ENCODE measurements around the gene S100A8.

Gene S100A8

GRCh38 chr1:153389401-153389800 is 1.5 kb downstream of the S100A8 start:
- no peak overlapping the region for H3K27ac Mint-ChIP-seq
- no peaks in the 10 kb centered on the region for H3K36me3 Mint-ChIP-seq (ENCODE audit: low read depth)
- H3K9me3 Mint-ChIP-seq: no peaks in the 10 kb centered on the region
- H3K27me3 Mint-ChIP-seq (ENCODE audit: low read depth): peaks cover 11% of the 10 kb centered on the region
- no peak overlapping the region for H3K4me3 Mint-ChIP-seq
- peaks cover 9% of the 10 kb centered on the region for H3K4me1 Mint-ChIP-seq (ENCODE audit: low read depth)

- Mint-ChIP-seq H3K9me3 (no peaks in the 10 kb centered on the region), H3K27me3 (ENCODE audit: low read depth) (peaks cover 15% of the 10 kb centered on the region), H3K27ac (no peak overlapping the region), H3K4me1 (ENCODE audit: low read depth) (peaks cover 9% of the 10 kb centered on the region), H3K4me3 (no peak overlapping the region), H3K36me3 (ENCODE audit: low read depth) (no peaks in the 10 kb centered on the region)
Measured at GRCh38 chr1:153387785-153388184, 3.1 kb downstream of the S100A8 start.

- Mint-ChIP-seq H3K4me1 (ENCODE audit: low read depth) (peaks cover 9% of the 10 kb centered on the region), H3K4me3 (no peak overlapping the region), H3K27me3 (ENCODE audit: low read depth) (peaks cover 23% of the 10 kb centered on the region), H3K27ac (no peak overlapping the region), H3K36me3 (ENCODE audit: low read depth) (no peaks in the 10 kb centered on the region), H3K9me3 (peaks cover 6% of the 10 kb centered on the region)
Measured at GRCh38 chr1:153387001-153387400, 3.9 kb downstream of the S100A8 start.

- Mint-ChIP-seq H3K36me3 (ENCODE audit: low read depth) (no peaks in the 10 kb centered on the region), H3K4me3 (no peak overlapping the region), H3K9me3 (peaks cover 11% of the 10 kb centered on the region), H3K27me3 (ENCODE audit: low read depth) (peaks cover 26% of the 10 kb centered on the region), H3K4me1 (ENCODE audit: low read depth) (peaks cover 9% of the 10 kb centered on the region), H3K27ac (peak overlapping the region; percentile 2)
Measured at GRCh38 chr1:153386500-153386901, 4.4 kb downstream of the S100A8 start.

GRCh38 chr1:153384958-153385580 is 5.8 kb downstream of the S100A8 start:
- H3K4me1 Mint-ChIP-seq (ENCODE audit: low read depth): peaks cover 9% of the 10 kb centered on the region
- H3K4me3 Mint-ChIP-seq: no peak overlapping the region
- H3K9me3 Mint-ChIP-seq: peaks cover 16% of the 10 kb centered on the region
- H3K27me3 Mint-ChIP-seq (ENCODE audit: low read depth): peaks cover 30% of the 10 kb centered on the region
- H3K27ac Mint-ChIP-seq: no peak overlapping the region
- H3K36me3 Mint-ChIP-seq (ENCODE audit: low read depth): no peaks in the 10 kb centered on the region

- H3K36me3 Mint-ChIP-seq (ENCODE audit: low read depth): no peaks in the 10 kb centered on the region
- no peak overlapping the region for H3K4me3 Mint-ChIP-seq
- peaks cover 16% of the 10 kb centered on the region for H3K9me3 Mint-ChIP-seq
- peaks cover 48% of the 10 kb centered on the region for H3K27me3 Mint-ChIP-seq (ENCODE audit: low read depth)
- no peak overlapping the region for H3K27ac Mint-ChIP-seq
- no peaks in the 10 kb centered on the region for H3K4me1 Mint-ChIP-seq (ENCODE audit: low read depth)
Measured at GRCh38 chr1:153380711-153381110, 10.2 kb downstream of the S100A8 start.

GRCh38 chr1:153379591-153379990 is 11.3 kb downstream of the S100A8 start:
- H3K27ac Mint-ChIP-seq: no peak overlapping the region
- no peak overlapping the region for H3K4me3 Mint-ChIP-seq
- H3K9me3 Mint-ChIP-seq: peaks cover 16% of the 10 kb centered on the region
- peaks cover 48% of the 10 kb centered on the region for H3K27me3 Mint-ChIP-seq (ENCODE audit: low read depth)
- no peaks in the 10 kb centered on the region for H3K36me3 Mint-ChIP-seq (ENCODE audit: low read depth)
- H3K4me1 Mint-ChIP-seq (ENCODE audit: low read depth): no peaks in the 10 kb centered on the region

- peaks cover 35% of the 10 kb centered on the region for H3K27me3 Mint-ChIP-seq (ENCODE audit: low read depth)
- no peak within 1 kb of the TSS for H3K4me3 Mint-ChIP-seq
- H3K36me3 Mint-ChIP-seq (ENCODE audit: low read depth): no peaks in the 10 kb centered on the region
- H3K9me3 Mint-ChIP-seq: no peaks in the 10 kb centered on the region
- H3K4me1 Mint-ChIP-seq (ENCODE audit: low read depth): no peaks in the 10 kb centered on the region
- H3K27ac Mint-ChIP-seq: no peak within 1 kb of the TSS
Measured at GRCh38 chr1:153375511-153375910, 15.4 kb downstream of the S100A8 start, which contains the start of gene S100A12. Gene S100A12, minus strand, starts transcription at chr1:153375621. Its CDS starts 1,029 bp downstream, at chr1:153374592.

GRCh38 chr1:153374071-153374470 is 16.8 kb downstream of the S100A8 start:
- H3K4me3 Mint-ChIP-seq: no peak overlapping the region
- H3K9me3 Mint-ChIP-seq: no peaks in the 10 kb centered on the region
- no peaks in the 10 kb centered on the region for H3K4me1 Mint-ChIP-seq (ENCODE audit: low read depth)
- H3K27me3 Mint-ChIP-seq (ENCODE audit: low read depth): peaks cover 45% of the 10 kb centered on the region
- H3K27ac Mint-ChIP-seq: no peak overlapping the region
- H3K36me3 Mint-ChIP-seq (ENCODE audit: low read depth): no peaks in the 10 kb centered on the region

GRCh38 chr1:153372571-153372970 is 18.3 kb downstream of the S100A8 start:
- Mint-ChIP-seq H3K27me3 (ENCODE audit: low read depth) (peaks cover 33% of the 10 kb centered on the region), H3K27ac (no peak overlapping the region), H3K4me1 (ENCODE audit: low read depth) (no peaks in the 10 kb centered on the region), H3K9me3 (no peaks in the 10 kb centered on the region), H3K36me3 (ENCODE audit: low read depth) (no peaks in the 10 kb centered on the region), H3K4me3 (no peak overlapping the region)

GRCh38 chr1:153371231-153371630 is 19.6 kb downstream of the S100A8 start:
- H3K4me1 Mint-ChIP-seq (ENCODE audit: low read depth): no peaks in the 10 kb centered on the region
- H3K36me3 Mint-ChIP-seq (ENCODE audit: low read depth): no peaks in the 10 kb centered on the region
- no peak overlapping the region for H3K4me3 Mint-ChIP-seq
- H3K9me3 Mint-ChIP-seq: no peaks in the 10 kb centered on the region
- H3K27me3 Mint-ChIP-seq (ENCODE audit: low read depth): peaks cover 27% of the 10 kb centered on the region
- no peak overlapping the region for H3K27ac Mint-ChIP-seq

GRCh38 chr1:153370146-153370545 is 20.7 kb downstream of the S100A8 start:
- H3K27me3 Mint-ChIP-seq (ENCODE audit: low read depth): peaks cover 27% of the 10 kb centered on the region
- H3K9me3 Mint-ChIP-seq: no peaks in the 10 kb centered on the region

GRCh38 chr1:153368495-153368894 is 22.4 kb downstream of the S100A8 start:
- H3K36me3 Mint-ChIP-seq (ENCODE audit: low read depth): no peaks in the 10 kb centered on the region
- no peak overlapping the region for H3K4me3 Mint-ChIP-seq
- H3K27ac Mint-ChIP-seq: no peak overlapping the region
- H3K4me1 Mint-ChIP-seq (ENCODE audit: low read depth): no peaks in the 10 kb centered on the region
- H3K9me3 Mint-ChIP-seq: no peaks in the 10 kb centered on the region
- peaks cover 33% of the 10 kb centered on the region for H3K27me3 Mint-ChIP-seq (ENCODE audit: low read depth)

More at GRCh38 chr1:153370146-153370545, 20.7 kb downstream of the S100A8 start:
- Mint-ChIP-seq H3K36me3 (ENCODE audit: low read depth) (no peaks in the 10 kb centered on the region), H3K4me3 (no peak overlapping the region), H3K27ac (no peak overlapping the region), H3K4me1 (ENCODE audit: low read depth) (no peaks in the 10 kb centered on the region)

GRCh38 chr1:153367090-153367489 is 23.8 kb downstream of the S100A8 start:
- Mint-ChIP-seq H3K27me3 (ENCODE audit: low read depth) (peaks cover 27% of the 10 kb centered on the region), H3K4me1 (ENCODE audit: low read depth) (no peaks in the 10 kb centered on the region), H3K36me3 (ENCODE audit: low read depth) (no peaks in the 10 kb centered on the region), H3K27ac (no peak overlapping the region), H3K4me3 (no peak overlapping the region), H3K9me3 (no peaks in the 10 kb centered on the region)

GRCh38 chr1:153366261-153366660 is 24.6 kb downstream of the S100A8 start:
- no peaks in the 10 kb centered on the region for H3K9me3 Mint-ChIP-seq
- no peak overlapping the region for H3K4me3 Mint-ChIP-seq
- H3K36me3 Mint-ChIP-seq (ENCODE audit: low read depth): no peaks in the 10 kb centered on the region
- H3K4me1 Mint-ChIP-seq (ENCODE audit: low read depth): no peaks in the 10 kb centered on the region
- no peak overlapping the region for H3K27ac Mint-ChIP-seq
- peaks cover 19% of the 10 kb centered on the region for H3K27me3 Mint-ChIP-seq (ENCODE audit: low read depth)

- peaks cover 17% of the 10 kb centered on the region for H3K27me3 Mint-ChIP-seq (ENCODE audit: low read depth)
- no peak overlapping the region for H3K27ac Mint-ChIP-seq
- no peak overlapping the region for H3K4me3 Mint-ChIP-seq
- no peaks in the 10 kb centered on the region for H3K4me1 Mint-ChIP-seq (ENCODE audit: low read depth)
- H3K36me3 Mint-ChIP-seq (ENCODE audit: low read depth): no peaks in the 10 kb centered on the region
- no peaks in the 10 kb centered on the region for H3K9me3 Mint-ChIP-seq
Measured at GRCh38 chr1:153365696-153366095, 25.2 kb downstream of the S100A8 start.
